HG02973 (cell line): ENCODE results near the gene STARD8.
"Not testable (repeated sequence)": the region's sequence is repeated elsewhere in the genome, so short reads cannot be mapped to it uniquely, and the experiment has no call there.

Experiments used
- ATAC-seq: cut with Tn5 transposase; IDR thresholded peaks from one replicate; pipeline ENCODE4 v1.9.1; 2021; ENCODE audit warnings: moderate library complexity; ENCODE audit not compliant: unreplicated experiment

The STARD8 gene

DNA sequence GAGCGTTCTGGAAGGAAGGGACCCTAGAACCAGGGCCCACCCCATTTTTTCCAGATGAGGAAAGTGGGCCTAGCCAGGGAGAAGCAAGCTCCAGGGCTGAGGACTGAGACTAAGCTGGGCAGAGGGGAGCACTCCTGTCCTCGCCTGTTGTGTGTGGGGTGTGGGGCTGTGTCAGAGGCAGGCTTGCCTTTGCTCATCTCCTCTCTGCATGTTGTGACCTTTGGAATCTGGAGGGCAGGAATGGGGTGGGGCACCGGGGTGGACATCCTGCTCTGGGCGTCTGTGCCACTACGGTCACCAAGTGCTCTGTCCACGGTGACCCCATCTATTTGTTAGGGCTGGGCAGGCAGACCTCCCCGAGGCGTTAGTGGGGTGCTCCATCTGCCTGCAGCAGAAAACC is 41.5 kb downstream of the STARD8 start:
- not testable (repeated sequence) for ATAC-seq

DNA sequence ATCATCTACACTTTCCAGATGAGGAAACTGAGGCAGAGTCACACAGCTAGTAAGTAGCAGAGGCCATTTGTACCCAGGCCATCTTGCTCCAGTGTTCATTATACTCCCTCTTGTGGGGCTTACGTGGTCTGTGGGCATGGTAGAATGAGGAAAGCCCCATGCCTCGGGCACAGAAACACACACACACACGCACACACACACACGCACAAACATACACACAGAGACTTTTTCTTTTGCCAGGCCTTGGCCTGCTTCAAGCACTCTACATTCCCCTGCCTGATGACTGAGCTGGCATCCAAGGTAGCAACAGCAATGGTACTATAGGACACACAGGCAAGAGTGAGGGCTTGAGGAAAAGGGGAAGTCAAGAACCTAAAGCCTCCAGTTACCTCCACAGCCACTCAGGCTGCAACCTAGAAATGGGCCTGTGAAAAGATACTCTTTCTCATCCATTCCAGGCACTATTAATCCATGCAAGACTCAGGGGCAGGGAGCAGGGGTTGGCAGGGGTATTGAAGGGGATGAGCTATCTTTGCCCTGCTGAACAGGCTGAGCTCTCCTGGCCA is 43.6 kb downstream of the STARD8 start:
- no peak for ATAC-seq

DNA sequence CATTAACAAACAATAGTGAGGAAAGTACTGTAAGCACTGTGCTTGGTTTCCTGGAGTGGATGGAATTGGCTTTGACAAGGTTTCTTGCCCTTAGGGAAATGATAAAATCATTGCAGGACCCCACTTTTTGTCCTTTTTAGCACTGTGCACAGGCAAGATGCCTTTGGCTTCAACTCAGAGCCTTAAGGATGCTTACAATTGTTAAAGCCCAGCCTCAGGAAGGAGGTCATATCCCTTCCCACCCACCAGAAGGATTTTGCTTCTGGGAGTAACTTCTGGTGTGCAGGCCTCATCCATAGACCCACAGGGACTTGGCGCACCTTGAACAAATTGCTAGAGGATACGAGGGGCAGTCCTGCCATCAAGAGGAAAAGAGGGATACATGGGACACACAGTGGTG is 44.5 kb downstream of the STARD8 start:
- ATAC-seq, result no peak

DNA sequence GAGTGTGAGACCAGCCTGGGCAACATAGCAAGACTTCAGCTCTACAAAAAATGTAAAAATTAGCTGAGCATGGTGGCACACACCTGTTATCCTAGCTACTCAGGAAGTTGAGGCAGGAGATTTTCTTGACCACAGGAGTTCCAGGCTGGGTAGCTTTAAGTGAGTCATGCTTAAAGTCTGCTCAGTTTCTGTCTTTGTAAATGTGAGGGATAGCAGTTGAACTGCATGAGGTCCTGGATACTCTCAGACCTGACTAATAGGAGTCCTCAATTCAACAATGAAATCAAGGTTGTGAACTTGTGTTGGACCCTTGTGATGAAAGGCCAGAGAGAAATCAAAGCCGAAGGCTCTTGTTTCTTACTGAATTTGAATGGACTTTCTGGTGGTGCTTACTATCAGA is 45.2 kb downstream of the STARD8 start:
- no peak for ATAC-seq

DNA sequence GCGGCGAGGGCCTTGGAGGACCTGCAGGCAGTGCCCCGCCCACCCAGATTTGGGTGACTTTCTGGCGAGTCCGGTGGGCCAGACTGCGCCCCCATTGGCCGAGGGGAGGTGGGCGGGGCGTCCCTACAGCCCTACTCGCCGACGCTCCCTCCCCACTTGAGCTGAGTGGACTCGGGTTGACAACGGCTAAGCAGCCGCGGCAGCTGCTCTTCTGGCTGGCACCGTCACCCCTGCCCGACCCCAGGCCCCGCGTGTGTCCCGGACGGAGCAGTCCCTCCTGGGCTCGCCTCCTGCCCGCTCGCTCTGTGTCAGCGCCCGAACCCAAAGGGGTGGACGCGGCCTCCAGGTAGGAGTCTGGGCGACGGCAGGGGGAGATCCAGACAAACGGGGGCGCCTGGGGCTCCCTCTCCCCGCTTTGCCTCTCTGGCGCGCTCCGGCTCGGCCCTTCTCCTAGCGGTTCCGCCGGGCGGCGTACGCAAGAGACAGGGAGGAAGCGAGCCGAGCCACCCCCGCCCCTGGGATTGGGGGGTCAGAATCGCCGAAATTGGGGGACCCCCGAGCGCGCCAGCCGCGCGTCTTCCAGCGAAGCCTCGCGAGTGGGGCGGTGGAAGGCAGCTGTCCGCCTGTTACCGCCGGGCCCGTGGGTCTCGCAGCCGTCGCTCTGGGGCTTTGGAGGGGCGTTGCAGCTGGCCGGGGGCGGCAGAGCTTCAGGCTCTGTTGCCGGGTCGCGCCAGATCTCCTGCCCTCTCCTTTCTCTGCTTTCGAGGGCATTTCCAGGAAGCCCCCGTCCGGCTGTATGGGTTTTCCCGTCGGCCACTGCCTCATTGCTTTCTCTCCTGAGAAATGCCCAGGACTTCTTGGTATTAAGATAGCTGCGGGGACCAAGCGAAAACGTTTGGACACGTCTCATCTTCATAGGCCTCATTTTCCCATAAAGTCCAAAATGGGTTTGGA is 46.3 kb downstream of the STARD8 start:
- no peak for ATAC-seq

DNA sequence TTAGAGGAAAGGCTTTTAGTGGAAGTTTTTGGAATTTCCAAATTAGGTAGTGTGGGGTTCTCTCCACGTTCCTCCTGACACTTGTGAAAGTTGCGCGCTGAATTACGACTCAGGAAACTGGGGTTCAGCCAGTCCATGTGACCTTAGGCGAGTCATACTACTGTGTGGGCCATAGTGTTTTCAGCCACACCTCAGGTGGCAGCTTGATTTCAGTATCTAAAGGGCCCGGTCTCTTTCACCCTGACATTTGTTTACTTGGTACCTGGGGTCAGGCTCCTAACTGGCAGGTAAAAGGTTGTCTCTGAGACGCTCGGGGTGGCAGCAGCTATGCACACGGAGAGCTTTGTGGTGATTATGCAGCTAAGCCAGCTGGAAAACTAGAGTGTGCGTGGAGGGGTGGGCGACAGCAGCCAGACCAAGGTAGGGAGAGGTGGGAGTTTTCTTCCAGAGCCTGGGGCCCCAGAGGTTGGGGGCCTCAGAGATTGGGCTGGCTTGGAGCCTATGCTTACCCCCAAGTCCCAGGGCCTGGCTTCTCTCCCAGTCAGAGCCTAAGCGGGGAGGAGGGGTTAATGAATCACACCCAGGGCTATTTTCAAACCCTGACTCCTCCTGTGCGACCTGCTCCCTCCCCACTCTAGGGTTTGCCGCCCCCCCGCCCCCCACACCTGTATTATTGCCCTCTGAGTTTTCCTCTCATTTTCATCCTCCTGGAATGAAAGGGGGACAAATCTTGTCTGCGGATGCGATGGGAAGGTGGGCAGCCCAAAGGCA is 47.2 kb downstream of the STARD8 start:
- ATAC-seq, result no peak

DNA sequence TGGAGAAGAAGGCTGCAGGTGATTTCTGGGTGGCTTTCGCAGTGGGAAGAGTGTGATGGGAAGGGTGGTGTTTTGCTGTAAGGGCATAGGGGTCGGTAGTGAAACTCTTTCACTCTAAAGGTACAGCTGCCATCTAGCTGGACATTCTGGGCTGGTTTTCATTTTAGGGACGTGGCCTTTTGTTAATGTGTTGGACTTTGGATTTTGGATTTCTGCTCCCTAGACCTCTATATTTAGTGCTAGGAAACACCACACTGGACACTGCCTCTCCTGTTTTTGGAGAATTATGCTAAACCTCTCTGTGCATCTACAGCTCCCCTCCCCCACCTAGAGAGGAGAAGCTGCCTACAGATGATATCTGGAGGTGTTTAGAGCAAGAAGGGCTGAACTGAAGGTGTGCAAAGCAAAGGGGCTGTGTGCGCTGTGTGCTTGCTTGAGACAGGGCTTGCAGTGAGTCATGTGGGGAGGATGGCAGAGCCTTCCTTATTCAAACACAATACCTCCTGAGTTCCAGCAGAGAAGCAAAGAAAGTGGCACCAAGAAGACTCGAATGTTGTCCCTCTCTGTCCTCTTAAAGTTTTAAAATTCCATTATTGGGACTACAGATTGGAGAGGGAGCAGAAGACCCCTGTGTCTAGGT is 47.9 kb downstream of the STARD8 start:
- no peak for ATAC-seq

DNA sequence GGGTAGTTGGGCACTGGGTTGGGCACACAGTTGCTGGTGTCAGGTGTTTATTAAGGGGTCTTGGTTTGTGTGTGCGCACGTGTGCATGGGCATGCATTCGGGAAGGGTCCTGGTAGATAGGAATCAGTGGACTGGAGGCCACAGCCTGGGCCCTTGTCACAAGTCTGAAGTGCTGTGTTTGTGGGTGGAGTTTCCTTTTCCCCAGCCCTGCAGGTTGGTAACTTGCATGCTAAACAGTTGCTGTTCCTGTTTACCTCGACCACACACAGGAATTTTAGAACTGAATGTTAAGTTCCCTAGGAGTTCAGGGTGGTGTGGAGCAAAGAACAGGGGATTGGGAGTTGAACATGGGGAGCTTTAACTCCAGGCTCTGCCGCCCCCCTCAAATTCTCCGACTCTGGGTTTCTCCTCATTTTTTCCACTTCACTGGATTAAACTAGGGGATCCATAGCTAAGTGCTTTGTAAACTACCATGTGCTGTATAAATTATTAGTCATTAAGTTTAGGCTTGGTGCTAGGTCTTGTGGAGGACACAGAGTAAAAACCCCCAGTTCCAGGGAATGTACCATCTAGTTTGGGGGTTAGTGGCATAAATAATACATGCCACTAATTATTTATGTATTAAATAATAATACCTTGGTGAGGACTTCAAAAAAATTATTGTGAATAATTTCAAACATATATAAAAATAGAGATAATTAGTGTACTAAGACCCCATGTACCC is 49.0 kb downstream of the STARD8 start:
- no peak for ATAC-seq

DNA sequence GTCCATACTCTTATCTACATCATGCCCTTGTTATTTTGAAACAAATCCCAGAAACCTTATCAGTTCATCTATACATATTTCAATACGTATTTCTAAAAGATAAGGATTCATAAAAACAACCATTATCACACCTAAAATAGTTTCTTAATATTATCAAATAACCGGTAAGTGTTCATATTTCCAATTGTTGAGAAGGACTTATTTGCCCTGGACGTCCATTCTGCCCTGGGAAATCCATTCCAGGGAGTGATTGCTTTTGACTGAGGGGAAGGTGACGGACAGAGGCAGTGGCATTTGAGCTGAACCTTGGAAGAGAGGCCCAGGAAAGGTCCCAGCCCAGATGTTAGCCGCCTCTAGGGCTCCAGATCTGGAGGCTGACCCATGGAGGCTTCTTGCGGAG is 49.6 kb downstream of the STARD8 start:
- ATAC-seq, result no peak

DNA sequence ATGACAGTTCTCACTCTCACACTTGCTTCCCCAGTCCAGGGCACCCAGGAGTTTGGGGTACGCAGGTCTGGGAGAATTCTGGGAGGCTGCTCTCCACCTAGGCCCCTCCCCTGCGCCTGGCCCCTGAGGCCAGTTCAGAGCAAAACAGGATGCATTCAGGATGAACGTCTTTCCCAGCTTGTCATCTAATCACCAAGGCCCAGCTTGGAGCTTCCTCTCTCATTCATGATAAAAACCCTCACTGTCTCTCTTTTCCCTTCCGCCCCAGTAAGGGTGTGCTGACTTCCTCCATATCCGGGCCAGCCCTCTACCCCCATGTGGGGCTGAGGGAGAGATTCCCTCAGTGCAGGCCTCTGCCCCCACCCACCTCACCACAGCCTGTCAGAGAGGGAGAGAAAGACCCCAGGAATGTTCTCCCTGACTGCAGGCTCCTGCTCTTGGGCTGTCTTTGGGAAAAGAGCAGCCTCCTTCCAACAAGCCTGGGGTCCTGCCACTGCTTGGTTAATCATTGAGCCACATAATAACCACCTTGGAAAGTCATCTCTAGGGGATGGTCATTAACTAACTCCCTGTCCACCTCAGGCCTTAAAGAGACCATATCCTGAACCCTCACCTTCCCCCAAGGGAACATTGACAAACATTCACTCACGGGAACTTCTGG is 50.1 kb downstream of the STARD8 start:
- ATAC-seq, result no peak

DNA sequence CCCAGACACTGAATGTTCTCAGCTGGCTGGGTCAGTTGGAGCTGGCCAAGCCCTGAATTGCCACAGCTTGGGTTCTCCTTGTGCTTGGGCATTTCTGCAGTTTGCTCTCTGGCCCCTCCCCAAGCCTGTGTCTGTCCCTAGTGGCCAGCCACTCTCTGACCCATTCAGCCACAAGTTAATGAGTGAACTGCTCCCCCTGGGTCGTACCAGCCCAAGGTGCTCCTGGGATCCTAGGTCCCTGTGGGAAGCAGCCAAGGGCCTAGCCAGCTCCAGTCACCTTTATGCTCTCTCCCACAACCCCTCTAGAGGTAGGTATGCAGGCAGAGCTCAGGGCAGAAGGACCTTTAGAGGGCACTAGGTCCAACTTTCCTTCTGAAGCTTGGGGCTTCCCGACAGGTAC is 51.5 kb downstream of the STARD8 start:
- ATAC-seq, result no peak

DNA sequence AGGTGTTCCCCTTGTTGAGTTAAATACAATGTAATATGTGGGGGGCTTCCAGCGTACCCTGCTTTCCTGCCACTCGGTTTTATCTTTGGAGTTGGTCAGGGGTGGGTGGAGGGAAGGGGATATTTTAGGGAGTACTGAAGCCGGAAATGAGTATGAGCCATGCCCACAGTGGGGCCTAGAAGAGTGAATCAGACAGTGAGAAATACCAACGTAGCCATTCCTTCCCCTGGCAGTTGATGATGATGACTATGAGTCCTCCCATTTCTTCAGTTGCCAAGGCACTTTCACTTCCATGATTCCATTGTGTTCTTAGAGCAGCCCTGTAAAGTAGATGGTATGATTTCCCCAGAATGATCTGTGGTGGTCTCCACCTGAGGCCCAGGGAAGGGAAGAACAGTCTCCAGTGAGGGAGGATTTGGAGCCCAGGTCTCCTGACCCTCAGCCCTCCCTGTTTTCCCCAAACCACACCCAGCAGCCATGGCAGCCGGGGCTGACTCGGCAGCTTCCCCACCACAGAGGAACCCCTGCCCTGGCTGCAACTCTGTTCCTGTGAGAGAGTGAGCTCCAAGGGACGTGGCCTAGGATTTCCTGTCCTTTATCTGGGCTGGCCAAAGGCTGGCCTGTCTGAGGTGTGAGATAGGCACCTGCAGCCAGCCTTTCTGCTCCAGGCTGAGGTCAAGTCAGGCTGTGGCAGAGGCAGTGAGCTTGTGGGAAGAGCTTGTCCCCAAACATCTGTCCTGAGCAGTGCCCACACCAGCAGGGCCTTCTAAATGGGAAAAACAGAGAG is 52.7 kb downstream of the STARD8 start:
- ATAC-seq, result no peak

DNA sequence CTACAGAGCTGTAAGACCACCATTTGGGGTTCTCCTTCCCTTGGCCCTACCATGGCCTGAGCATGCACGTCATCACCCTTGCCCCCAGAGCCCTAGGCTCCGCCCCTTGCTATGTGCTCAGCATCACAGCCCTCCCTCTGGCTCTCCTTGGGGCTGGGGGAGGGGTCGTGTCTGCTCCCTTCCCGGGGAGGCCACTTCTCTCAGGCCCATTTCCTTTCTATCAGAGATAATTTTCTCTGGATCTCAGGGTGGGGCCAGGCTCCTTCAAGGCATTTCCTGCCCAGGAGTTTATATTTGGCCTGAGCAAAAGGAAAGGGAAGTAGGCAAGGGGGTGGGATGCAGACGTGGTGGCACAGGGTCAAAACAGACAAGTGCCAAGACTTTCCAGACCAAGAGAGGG is 55.9 kb downstream of the STARD8 start:
- ATAC-seq, result no peak

DNA sequence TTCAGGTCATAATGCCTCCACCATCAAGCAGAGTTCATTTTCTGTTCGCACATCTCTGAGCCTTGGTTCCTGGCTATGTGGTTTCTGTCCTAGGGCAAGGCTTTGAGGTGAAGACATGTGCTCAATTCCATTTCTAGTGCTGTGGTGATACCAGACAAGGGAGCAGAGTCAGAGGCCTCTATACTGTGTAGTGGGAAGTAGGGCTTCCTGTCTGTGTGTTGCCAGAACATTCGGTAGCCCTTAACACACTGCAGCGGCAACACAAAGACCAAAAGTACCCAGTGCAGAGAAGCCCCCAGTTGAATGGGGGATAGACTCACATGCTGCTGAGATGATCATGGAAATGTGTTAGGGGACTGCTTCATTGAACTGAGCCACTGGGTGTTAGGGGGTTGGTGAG is 56.4 kb downstream of the STARD8 start:
- ATAC-seq, result no peak

DNA sequence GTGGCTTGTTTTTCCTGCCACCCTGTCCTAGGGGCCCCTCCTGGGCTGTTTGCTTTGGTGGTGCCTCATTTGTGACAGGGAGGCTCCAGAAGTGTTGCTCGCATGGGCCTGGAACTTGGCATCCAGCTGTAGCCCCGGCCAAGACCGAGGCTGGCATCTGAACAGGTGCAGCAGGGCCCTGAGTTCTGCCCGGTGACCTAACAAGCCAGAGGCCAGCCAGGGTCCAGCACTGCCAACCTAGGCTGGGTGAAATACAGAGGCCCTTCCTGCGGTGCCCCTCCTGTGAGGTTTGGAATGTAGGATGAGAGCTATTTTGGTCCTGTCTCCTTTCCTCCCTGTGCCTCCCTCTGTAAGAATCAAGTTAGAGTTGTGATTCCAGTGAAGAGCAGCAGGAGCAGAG is 58.5 kb downstream of the STARD8 start:
- no peak for ATAC-seq

DNA sequence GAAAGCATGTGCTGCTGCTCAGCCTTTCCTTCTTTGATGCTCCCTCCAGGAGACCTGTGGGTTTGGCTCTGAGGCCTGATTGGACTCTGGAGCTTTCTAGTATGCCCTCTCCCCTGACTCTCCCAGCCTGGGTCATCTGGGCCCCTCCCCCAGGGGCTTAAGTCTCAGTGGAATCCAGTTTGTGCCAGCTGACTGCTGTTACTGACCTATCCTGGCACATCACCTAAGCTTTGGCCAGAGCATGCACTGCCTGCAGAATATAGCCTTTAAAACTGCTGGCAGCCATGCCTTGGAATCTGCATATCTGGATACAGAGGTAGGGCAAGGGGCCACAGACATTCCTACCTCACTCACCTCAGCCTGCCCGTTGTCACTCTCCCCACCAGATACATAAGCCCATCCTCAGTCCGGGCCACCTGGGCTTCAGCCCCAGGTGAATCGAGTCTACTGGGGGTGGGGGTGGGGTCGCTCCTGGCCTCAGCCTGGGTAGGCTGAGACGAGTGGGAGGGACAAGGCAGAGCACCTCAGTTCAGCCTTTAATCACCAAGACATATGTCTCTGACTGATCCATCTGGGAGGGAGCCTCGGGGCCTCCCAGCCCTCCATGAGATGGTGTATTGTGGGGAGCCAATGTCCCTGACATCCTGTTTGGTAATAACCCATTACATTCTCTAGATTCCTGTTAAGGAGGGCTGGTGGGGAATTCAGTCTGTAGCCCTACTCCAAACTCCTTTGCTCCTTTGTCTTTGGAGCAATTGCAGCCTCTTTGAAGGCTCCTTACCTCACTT is 61.2 kb downstream of the STARD8 start:
- ATAC-seq, result no peak

DNA sequence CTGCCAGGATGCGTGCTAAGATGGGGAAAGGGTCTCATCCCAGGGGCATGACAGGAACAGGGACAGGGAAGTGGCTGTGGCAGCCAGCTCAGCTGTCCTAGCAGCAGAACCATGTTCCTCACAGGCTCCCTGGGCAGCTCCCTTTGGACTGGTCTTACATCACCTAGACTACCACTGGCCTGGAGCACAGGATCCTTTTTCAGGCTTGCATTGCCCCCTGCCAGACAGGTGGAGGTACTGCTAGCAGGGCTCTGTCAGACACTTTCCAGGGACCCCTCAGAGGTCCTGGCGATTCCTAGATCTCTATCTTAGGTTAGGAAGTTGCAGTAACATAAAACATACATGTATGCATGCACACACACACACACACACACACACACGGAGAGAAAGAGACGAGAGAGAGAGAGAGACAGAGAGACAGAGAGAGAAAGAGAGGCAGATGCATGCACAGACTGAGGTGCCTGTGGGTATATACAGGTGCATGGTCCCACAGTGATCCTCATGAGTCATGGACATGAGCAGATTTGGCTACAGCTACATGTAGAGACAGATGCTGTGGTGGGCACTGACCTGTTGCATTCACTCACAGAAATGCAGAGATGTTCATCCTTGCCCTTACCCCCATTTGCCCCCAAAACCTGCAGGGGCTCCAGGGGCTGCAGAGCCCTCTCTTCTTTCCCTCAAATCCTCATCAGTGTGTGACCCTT is 63.6 kb downstream of the STARD8 start:
- no peak for ATAC-seq

DNA sequence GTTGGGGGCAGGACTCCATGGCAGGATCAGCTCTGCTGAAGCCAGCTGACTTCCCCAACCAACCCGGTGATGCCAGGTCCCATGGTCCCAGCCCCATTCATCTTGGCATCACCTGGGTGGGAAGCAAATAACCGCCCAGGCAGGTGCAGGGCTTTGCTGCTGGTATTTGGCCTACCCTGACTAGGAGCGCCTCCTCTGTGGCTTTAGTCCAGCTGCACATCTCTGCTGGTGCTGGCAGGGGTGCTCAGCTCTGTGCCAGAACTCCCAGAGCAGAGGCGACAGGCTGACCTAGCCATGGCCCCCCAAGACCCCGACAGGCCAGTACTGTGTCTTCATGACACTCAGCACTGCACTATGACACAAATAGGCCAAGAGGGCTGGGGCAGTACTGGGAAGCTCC is 64.4 kb downstream of the STARD8 start:
- ATAC-seq, result no peak
